Psoas muscle (tissue), 8 donors: Measurements from ENCODE around the gene GLRA3. TPM values are rescaled to one million over a fixed set of nuclear protein-coding genes. Genes with fewer than 3 reads are reported as not detected.

Source experiments
- ATAC-seq, 4 donors: fragments of 200-7000 bp; cut with Tn5 transposase; one replicate each; pipeline ENCODE4 v1.9.1; 2020; ENCODE audit warnings: moderate library complexity in 3 of 4, mild to moderate bottlenecking in 2 of 4
- DNase-seq, 2 donors: peaks; one replicate each; pipeline ENCODE4 v3.0.0-alpha.2; 2020
- H3K27ac ChIP-seq: fragments of 200-600 bp; one replicate; pipeline ENCODE4 v1.8.0; 2022
- H3K27me3 ChIP-seq, 3 donors: fragments of 200-600 bp in 1 of 3; one replicate each; pipeline versions ENCODE4 v1.6.1 to v1.8.0; 2013 to 2022; ENCODE audit warnings: low read length in 2 of 3, mild to moderate bottlenecking in 2 of 3, moderate library complexity in 1 of 3; ENCODE audit not compliant: insufficient read depth in 3 of 3
- H3K36me3 ChIP-seq, 2 donors: fragments of 200-600 bp in 1 of 2; one replicate each; pipeline versions ENCODE4 v1.6.1 to v1.8.0; 2013 to 2022; ENCODE audit warnings: low read depth in 1 of 2, mild to moderate bottlenecking in 1 of 2, moderate library complexity in 1 of 2; ENCODE audit not compliant: insufficient read depth in 1 of 2
- H3K4me1 ChIP-seq: fragments of 200-600 bp; one replicate; pipeline ENCODE4 v1.8.0; 2022
- H3K4me3 ChIP-seq: fragments of 200-600 bp; one replicate; pipeline ENCODE4 v1.8.0; 2022; ENCODE audit warnings: mild to moderate bottlenecking
- H3K9me3 ChIP-seq: fragments of 200-600 bp; one replicate; pipeline ENCODE4 v1.8.0; 2022
- WGBS, 3 donors: extraction: QIAGEN DNeasy Blood & Tissue Kit; methylation state at CpG; one replicate each; pipeline versions ENCODE4 v1.1.6 to v1.1.7; 2013; 5-methylcytosine and 5-hydroxymethylcytosine counted together
- intact Hi-C, 2 donors: fragments of 100-400 bp; cut with DNase I; formaldehyde crosslinking; loops; one replicate each; pipeline versions ENCODE4 v1.11.0 to v1.14.2; 2022
- polyA plus RNA-seq, 3 donors: library from polyadenylated mRNA; stranded (reverse); fragments of 200-250 nt; gene quantifications; one replicate each; pipeline ENCODE4 v1.2.3, GENCODE V29; 2013
- total RNA-seq, 4 donors: library from RNA; stranded (reverse); fragmentation: NEBNext Ultra II Directional in 2 of 4; extraction: Animal tissue kit (Norgen Biotek cat#: 25700) in 2 of 4; gene quantifications; one replicate each; pipeline versions ENCODE4 v1.2.1 to v1.2.4, GENCODE V29; 2021 to 2023
- TF ChIP-seq, protein P1 (sequence below): fragments of 200-600 bp; IDR thresholded peaks from one replicate; pipeline ENCODE4 v1.8.0; 2022; ENCODE audit warnings: antibody characterized with exemption
- donor health status: healthy with polysubstance abuse.
- donor health status: DM: no; HTN: no; CAD: no; lungs with moderate emphysema.
- donor health status: Bipolar disorder and iron deficiency.
- donor health status: healthy.
- donor health status: DM: yes; HTN: yes; CAD: no.
- donor health status: DM: no; HTN: no; CAD: no.
- donor health status: DM: no; HTN: no; CAD: no.
- donor health status: DM: yes; HTN: yes; CAD: no.

The GLRA3 gene
- total and polyA plus RNA-seq, 7 donors: under 0.01 to 0.73 TPM; not detected in 5

GRCh38 chr4:174591243-174592021 is 237.6 kb downstream of the GLRA3 start:
- H3K36me3 ChIP-seq: no peaks in the 10 kb centered on the region
- WGBS, 3 donors: 83 to 91% (median 86%) methylated on average over 5 of the region's 5 CpGs
- ATAC-seq (no peak), DNase-seq (no peak)
- no peaks in the 10 kb centered on the region for H3K9me3 ChIP-seq
- TF ChIP-seq, protein P1, sequence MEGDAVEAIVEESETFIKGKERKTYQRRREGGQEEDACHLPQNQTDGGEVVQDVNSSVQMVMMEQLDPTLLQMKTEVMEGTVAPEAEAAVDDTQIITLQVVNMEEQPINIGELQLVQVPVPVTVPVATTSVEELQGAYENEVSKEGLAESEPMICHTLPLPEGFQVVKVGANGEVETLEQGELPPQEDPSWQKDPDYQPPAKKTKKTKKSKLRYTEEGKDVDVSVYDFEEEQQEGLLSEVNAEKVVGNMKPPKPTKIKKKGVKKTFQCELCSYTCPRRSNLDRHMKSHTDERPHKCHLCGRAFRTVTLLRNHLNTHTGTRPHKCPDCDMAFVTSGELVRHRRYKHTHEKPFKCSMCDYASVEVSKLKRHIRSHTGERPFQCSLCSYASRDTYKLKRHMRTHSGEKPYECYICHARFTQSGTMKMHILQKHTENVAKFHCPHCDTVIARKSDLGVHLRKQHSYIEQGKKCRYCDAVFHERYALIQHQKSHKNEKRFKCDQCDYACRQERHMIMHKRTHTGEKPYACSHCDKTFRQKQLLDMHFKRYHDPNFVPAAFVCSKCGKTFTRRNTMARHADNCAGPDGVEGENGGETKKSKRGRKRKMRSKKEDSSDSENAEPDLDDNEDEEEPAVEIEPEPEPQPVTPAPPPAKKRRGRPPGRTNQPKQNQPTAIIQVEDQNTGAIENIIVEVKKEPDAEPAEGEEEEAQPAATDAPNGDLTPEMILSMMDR: no peak
- intact Hi-C loops: no loop called here
- H3K27me3 ChIP-seq: no peaks in the 10 kb centered on the region
- peaks cover 6% of the 10 kb centered on the region for H3K4me1 ChIP-seq
- H3K27ac ChIP-seq: no peak overlapping the region
- H3K4me3 ChIP-seq: no peak overlapping the region

- Histone ChIP-seq H3K9me3 (no peaks in the 10 kb centered on the region), H3K4me1 (peaks cover 6% of the 10 kb centered on the region), H3K36me3 (no peaks in the 10 kb centered on the region), H3K27ac (no peak overlapping the region), H3K27me3 (no peaks in the 10 kb centered on the region), H3K4me3 (no peak overlapping the region)
- TF ChIP-seq, protein P1: no peak
- no peak for ATAC-seq
- DNase-seq: no peak
- intact Hi-C loops: no loop called here
- 33 to 63% (median 33%) methylated on average over 1 of the region's 1 CpG for WGBS, 3 donors
These were observed 238.7 kb downstream of the GLRA3 start for GRCh38 chr4:174590336-174590735.

Other genes with a start within 250 kb of the GLRA3 start
- gene ADAM29, start 89.1 kb upstream of the GLRA3 start, total RNA-seq: not detected
- not detected for gene ADAM29, start 89.1 kb upstream of the GLRA3 start, polyA plus RNA-seq